Neutrophil (primary cell): ENCODE measurements around the gene MCC.

ENCODE experiments used
- H3K27ac ChIP-seq: fragments of 200-600 bp; sonication (generic); 2 replicates; pipeline ENCODE4 v1.5.1; 2016; ENCODE audit warnings: mild to moderate bottlenecking, moderate library complexity
- H3K27me3 ChIP-seq: fragments of 200-600 bp; sonication (generic); 2 replicates; pipeline ENCODE4 v1.6.0; 2016; ENCODE audit warnings: mild to moderate bottlenecking
- H3K36me3 ChIP-seq: fragments of 200-600 bp; sonication (generic); 2 replicates; pipeline ENCODE4 v1.5.1; 2017
- H3K4me1 ChIP-seq, 2 experiments: fragments of 200-600 bp in 1 of 2; sonication (generic) in 1 of 2; 1 replicate in 1 of 2; 2 replicates in 1 of 2; pipeline versions ENCODE4 v1.5.1 to v1.6.1; 2013 to 2016; ENCODE audit warnings: low read depth in 1 of 2, low read length in 1 of 2, mild to moderate bottlenecking in 1 of 2, moderate library complexity in 1 of 2; ENCODE audit not compliant: control insufficient read depth in 1 of 2, insufficient read depth in 1 of 2
- H3K4me3 ChIP-seq, 2 experiments: fragments of 200-600 bp in 1 of 2; sonication (generic) in 1 of 2; 1 replicate in 1 of 2; 2 replicates in 1 of 2; pipeline ENCODE4 v1.5.1; 2013 to 2016; ENCODE audit warnings: low read depth in 1 of 2, low read length in 1 of 2, mild to moderate bottlenecking in 1 of 2, moderate library complexity in 1 of 2
- H3K9me3 ChIP-seq: fragments of 200-600 bp; sonication (generic); 2 replicates; pipeline ENCODE4 v1.5.1; 2016
- CTCF ChIP-seq: fragments of 200-600 bp; sonication (generic); IDR thresholded peaks from 2 replicates; pipeline ENCODE4 v1.5.1; 2016; ENCODE audit warnings: antibody characterized with exemption

MCC gene

DNA sequence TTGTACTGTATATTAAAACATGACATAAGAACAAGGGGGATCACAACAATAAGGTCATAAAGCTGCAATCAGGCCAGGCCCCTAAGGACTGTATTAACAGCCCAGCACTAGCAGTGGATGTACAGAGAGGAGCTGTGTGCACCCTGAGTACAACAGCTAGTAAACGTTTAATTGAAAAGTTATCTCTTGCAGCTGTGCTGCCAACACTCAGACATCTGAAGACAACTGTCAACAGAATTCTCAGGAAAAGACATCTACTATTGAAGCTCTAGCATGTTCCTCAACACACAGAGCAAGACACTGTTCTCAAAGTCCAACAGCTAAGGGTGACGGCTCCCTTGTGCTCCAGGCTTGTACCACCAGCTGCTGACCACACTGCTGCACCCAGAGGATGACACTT lies 312.1 kb downstream of the MCC start:
- Histone ChIP-seq H3K36me3 (no peaks in the 10 kb centered on the region), H3K27ac (no peak overlapping the region), H3K4me3 (no peak overlapping the region), H3K27me3 (peaks cover 23% of the 10 kb centered on the region), H3K4me1 (no peaks in the 10 kb centered on the region), H3K9me3 (no peaks in the 10 kb centered on the region)
- no peak for TF ChIP-seq CTCF

DNA sequence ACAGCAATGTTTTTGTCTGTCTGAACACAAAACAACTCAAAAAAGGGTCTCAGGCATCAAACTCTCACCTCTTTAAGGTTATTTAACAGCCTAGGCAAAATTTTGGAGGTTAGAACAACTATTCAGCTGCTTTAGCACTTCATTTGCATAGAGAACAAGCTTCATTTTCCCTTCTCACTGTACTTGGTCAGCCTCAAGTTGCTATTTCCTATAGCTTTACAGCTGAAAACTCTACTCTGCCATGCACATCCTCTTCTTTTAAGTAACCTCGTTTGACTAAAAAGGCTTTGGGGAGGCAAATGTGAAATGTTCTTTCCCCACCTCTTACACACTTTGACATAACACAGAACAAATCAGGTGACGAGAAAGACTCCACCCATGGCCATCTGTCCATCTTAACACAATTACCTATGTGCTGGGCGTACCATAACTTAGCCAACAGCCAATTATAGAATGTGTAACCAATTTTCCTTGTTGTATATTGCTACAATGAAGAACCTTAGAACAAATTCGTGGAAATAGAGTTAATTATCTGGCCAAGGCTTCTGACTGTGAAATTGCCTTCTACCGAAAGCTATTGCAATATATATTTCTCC lies 315.9 kb downstream of the MCC start:
- Histone ChIP-seq H3K9me3 (no peaks in the 10 kb centered on the region), H3K4me1 (no peaks in the 10 kb centered on the region), H3K27me3 (peaks cover 30% of the 10 kb centered on the region), H3K36me3 (no peaks in the 10 kb centered on the region), H3K27ac (no peak overlapping the region), H3K4me3 (no peak overlapping the region)
- TF ChIP-seq CTCF, result no peak

- H3K4me3 ChIP-seq, result no peak overlapping the region
- no peaks in the 10 kb centered on the region for H3K4me1 ChIP-seq
- no peak for TF ChIP-seq CTCF
- no peaks in the 10 kb centered on the region for H3K9me3 ChIP-seq
- H3K27ac ChIP-seq, result no peak overlapping the region
- H3K27me3 ChIP-seq, result peaks cover 30% of the 10 kb centered on the region
- no peaks in the 10 kb centered on the region for H3K36me3 ChIP-seq
Observed at GRCh38 chr5:113171520-113171919, 316.7 kb downstream of the MCC start.

- H3K27me3 ChIP-seq, result peaks cover 30% of the 10 kb centered on the region
- no peak for TF ChIP-seq CTCF
- no peak overlapping the region for H3K4me3 ChIP-seq
- no peaks in the 10 kb centered on the region for H3K9me3 ChIP-seq
- no peak overlapping the region for H3K27ac ChIP-seq
- no peaks in the 10 kb centered on the region for H3K4me1 ChIP-seq
- no peaks in the 10 kb centered on the region for H3K36me3 ChIP-seq
Observed at GRCh38 chr5:113170707-113171106, 317.5 kb downstream of the MCC start.

- no peaks in the 10 kb centered on the region for H3K36me3 ChIP-seq
- no peaks in the 10 kb centered on the region for H3K9me3 ChIP-seq
- TF ChIP-seq CTCF, result no peak
- H3K27me3 ChIP-seq, result peaks cover 22% of the 10 kb centered on the region
- H3K27ac ChIP-seq, result no peak overlapping the region
- no peaks in the 10 kb centered on the region for H3K4me1 ChIP-seq
- H3K4me3 ChIP-seq, result no peak overlapping the region
Observed at GRCh38 chr5:113169720-113170119, 318.5 kb downstream of the MCC start.

- H3K4me1 ChIP-seq, result no peaks in the 10 kb centered on the region
- no peak overlapping the region for H3K27ac ChIP-seq
- no peak overlapping the region for H3K4me3 ChIP-seq
Observed at GRCh38 chr5:113167985-113168384, 320.3 kb downstream of the MCC start.

More at GRCh38 chr5:113167985-113168384, 320.3 kb downstream of the MCC start:
- Histone ChIP-seq H3K27me3 (peaks cover 22% of the 10 kb centered on the region), H3K9me3 (no peaks in the 10 kb centered on the region), H3K36me3 (no peaks in the 10 kb centered on the region)
- TF ChIP-seq CTCF, result no peak
